Stimulated activated CD8-positive, alpha-beta memory T cell treated with anti-CD3 and anti-CD28 coated beads, Interleukin-15, amount 100 ng/mL, for 4 hours (primary cell): Measurements from ENCODE around the gene GABRE.
"Not testable (repeated sequence)": the region's sequence is repeated elsewhere in the genome, so short reads cannot be mapped to it uniquely, and the experiment has no call there.

Source experiments
- DNase-seq, 2 donors: peaks; one replicate each; pipeline ENCODE4 v3.0.0-alpha.2; 2020; ENCODE audit warnings: low read depth in 2 of 2

Gene GABRE

GRCh38 chrX:151966236-151966635, 8.2 kb downstream of the GABRE start:
- DNase-seq = no peak

GRCh38 chrX:151962034-151962433, 12.4 kb downstream of the GABRE start:
- DNase-seq = no peak

GRCh38 chrX:151958101-151958500, 16.4 kb downstream of the GABRE start:
- DNase-seq = no peak

- DNase-seq = no peak
Measured at GRCh38 chrX:151954730-151955129, 19.7 kb downstream of the GABRE start.

GRCh38 chrX:151938172-151938571, 36.3 kb downstream of the GABRE start:
- DNase-seq = no peak

GRCh38 chrX:151935358-151935757, 39.1 kb downstream of the GABRE start:
- no peak for DNase-seq

- no peak for DNase-seq
Measured at GRCh38 chrX:151929126-151929525, 45.4 kb downstream of the GABRE start.

GRCh38 chrX:151923648-151924047, 50.8 kb downstream of the GABRE start:
- no peak for DNase-seq

GRCh38 chrX:151922692-151923091, 51.8 kb downstream of the GABRE start:
- no peak for DNase-seq

- DNase-seq = no peak
Measured at GRCh38 chrX:151921866-151922265, 52.6 kb downstream of the GABRE start.

- DNase-seq = no peak
Measured at GRCh38 chrX:151921292-151921691, 53.2 kb downstream of the GABRE start.

- no peak for DNase-seq
Measured at GRCh38 chrX:151920530-151920929, 53.9 kb downstream of the GABRE start.

GRCh38 chrX:151920101-151920500, 54.4 kb downstream of the GABRE start:
- no peak for DNase-seq

- DNase-seq = no peak
Measured at GRCh38 chrX:151919610-151920009, 54.9 kb downstream of the GABRE start.

- DNase-seq = not testable (repeated sequence)
Measured at GRCh38 chrX:151918736-151919135, 55.7 kb downstream of the GABRE start.

- DNase-seq = no peak
Measured at GRCh38 chrX:151912780-151913179, 61.7 kb downstream of the GABRE start, which contains the start of gene MAGEA4. Gene MAGEA4 (plus strand): TSS chrX:151912889. CDS start chrX:151923665, 10,776 bp downstream.

- no peak for DNase-seq
Measured at GRCh38 chrX:151912221-151912620, 62.3 kb downstream of the GABRE start.

GRCh38 chrX:151904989-151905388, 69.5 kb downstream of the GABRE start:
- no peak for DNase-seq
